Right renal cortex interstitium (tissue), 3 donors: ENCODE measurements around the gene NEUROG2. TPM values are rescaled to one million over a fixed set of nuclear protein-coding genes. Genes with fewer than 3 reads are reported as not detected.

Experiments used
- DNase-seq, 3 donors: peaks; one replicate each; pipeline ENCODE4 v3.0.0-alpha.2; 2013; ENCODE audit warnings: low read depth in 3 of 3, low spot score in 2 of 3
- polyA plus RNA-seq, 3 donors: library from polyadenylated mRNA; unstranded; fragments of 120-200 nt; gene quantifications; one replicate each; pipeline ENCODE4 v1.2.1, GENCODE V29; 2013; ENCODE audit not compliant: insufficient read length in 3 of 3

NEUROG2 gene
- polyA plus RNA-seq, 3 donors = not detected

DNA sequence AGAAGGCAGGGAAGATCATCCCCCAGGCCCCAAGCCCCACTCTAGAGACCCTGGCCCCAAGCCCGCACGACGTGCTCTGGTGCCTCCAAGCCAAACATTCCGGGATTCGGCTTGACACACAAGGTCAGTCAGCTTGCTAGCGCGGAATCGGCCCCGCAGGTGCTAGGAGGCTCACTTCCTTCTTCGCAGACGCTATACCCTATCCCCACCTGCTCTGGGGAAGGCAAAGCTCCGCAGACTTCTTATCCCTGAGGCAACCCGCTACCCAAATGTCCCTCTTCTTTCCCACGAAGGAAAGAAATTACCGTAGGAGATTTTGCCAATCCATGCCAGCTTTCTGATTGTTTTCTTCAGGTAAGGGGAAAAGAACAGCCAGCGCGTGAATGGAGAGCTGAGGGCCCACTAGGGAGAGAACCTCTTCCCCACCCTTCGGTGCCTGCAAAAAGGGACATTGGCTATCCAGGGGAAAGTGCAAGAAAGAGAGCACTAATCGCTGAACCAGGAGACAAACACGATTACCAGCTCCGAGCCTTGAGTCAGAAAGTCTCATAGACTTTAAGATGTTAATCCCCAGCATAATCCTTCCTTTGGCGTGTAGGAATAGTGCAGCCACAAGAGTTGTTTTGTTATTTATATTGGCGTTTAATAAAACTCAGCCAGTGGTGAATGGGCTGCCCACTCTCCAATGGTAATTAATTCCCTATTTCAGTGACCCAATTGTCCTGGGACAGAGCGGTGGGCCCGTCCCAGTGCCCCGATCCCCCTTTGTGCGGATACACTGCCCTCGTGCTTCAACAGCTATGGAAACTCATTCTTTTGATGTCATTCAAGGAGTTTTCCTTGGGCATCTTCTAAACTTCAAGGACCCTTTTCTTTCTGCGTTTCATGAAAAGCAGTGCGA is 5.4 kb upstream of the NEUROG2 start:
- DNase-seq = no peak

DNA sequence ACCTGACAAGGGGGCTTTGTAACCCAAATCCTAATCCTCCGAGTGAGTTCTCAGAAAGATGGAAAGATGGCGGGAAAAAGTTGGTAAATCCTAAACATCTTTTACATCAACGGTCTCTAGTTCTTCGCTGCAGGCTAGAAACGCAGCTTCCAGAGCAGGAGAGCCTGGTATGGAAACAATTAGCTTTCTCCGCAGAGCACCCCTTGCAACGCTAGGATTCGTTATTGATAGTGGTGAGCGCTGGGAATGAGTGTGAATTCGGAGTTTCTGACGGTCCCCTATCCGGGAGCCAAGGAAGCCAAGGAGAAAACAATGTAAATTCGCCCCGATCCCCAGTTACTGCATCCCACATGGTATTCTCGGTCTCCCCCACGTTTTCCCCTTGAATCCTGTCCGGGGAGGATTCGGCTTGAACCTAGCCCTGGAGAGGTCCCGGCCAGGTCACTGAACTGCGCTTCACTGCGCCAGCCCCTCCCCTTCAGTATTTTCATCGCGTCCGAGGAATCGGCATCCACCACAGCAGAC is 4.7 kb upstream of the NEUROG2 start:
- no peak for DNase-seq

DNA sequence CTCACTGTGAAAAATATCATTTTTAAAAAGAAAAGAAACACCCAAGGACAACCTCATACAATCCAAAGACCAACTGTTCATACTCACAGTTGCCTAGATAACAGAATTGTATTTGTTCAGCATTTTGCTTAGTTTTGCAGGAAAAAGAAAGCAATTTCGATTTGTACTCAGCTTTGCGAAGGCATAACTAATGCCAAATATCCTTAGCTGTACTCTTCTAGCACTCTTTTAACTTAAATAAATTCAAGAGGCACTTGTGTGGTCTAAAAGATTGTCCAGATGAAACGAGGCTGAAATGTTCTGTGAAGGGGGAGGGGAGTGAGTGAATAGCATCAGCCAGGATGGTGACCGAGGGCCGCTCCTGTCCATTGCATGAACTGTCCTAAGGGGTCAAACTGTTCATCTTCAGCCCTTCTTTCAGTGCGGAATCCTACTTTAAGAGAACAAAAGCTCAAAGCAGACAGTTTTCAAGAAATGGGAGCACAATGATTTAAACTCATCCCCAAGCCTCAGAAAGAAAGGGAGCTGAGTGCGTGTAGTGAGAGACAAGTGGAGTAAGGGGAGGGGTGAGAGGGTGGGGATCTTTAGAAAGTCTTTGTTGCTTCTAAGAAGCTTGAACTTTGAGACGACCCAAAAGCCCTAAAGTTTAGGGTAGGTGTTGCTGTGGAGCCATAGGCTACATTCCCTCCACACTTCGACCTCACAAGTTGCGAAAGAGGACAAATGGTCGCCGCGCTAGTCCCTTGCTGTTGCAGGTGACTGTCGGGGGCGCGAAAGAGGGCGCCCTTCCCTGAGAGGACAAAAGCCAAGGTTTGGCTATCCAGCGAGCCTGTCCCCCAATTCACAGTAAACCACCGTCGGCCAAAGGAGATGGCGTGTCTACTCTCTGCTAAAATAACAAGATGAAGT is 4.0 kb upstream of the NEUROG2 start:
- DNase-seq = no peak

DNA sequence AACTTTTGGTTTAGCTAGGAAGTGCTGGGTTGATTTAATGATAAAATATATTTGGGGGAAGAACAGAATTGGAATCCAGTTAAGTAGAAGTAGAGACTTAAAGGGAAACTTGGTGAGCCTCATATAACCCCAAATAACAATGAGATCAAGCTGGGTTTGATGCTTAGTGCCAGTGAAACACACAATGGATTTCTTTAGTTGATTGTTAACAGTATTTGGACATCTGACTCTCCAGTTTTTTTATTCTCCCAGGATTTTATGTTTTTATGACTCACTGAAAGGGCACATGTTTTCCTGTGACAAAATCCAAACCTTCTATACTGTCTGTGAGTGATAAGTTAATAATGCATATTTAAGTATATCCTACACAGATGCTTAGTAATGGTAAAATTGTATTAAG is 2.7 kb upstream of the NEUROG2 start:
- no peak for DNase-seq

DNA sequence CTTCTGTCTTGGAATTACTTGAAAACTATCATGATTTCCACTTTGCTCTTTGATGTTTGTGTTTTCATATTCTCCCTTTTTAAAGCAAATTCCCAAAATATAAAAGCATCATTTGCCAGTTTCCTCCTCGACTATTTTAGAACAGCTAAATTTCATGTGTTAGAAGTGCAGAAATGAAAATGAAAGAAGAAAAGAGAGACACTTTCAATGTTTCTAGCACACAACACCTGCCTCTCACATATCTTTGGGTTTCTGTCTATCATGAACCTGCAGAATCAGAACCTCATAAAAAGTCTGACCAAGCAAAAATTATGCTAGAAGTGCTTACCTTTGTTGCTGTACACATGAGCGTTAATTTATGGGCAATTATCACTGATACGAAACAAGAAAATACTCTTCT is 1.9 kb upstream of the NEUROG2 start:
- no peak for DNase-seq

DNA sequence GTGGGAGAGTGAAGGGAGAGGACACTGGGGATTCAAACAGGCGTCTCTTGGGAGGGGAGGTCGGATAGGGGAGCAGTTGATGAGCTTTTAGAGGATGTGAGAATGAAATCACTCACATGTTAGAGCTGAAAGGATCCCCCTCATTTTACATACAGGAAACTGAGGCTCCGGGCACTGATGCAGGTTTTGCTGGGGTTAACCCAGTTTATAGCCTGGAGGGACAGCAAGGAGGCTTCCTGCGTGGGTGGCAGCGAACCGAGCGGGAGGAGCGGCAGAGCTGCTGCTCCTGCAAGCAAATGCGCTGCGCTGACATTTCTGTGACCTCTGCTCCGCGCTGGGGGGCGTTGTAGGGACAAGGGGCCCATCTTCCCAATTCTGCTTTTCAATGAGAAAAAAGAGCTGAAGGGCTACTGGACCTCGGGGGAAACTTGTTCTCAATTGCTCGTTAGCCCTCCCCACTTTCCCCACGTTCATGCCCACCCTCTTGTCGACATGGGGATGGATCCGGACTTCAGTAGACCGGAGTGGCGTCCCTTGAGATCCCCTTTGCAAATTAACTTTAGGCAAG is 1.2 kb upstream of the NEUROG2 start:
- DNase-seq = no peak

DNA sequence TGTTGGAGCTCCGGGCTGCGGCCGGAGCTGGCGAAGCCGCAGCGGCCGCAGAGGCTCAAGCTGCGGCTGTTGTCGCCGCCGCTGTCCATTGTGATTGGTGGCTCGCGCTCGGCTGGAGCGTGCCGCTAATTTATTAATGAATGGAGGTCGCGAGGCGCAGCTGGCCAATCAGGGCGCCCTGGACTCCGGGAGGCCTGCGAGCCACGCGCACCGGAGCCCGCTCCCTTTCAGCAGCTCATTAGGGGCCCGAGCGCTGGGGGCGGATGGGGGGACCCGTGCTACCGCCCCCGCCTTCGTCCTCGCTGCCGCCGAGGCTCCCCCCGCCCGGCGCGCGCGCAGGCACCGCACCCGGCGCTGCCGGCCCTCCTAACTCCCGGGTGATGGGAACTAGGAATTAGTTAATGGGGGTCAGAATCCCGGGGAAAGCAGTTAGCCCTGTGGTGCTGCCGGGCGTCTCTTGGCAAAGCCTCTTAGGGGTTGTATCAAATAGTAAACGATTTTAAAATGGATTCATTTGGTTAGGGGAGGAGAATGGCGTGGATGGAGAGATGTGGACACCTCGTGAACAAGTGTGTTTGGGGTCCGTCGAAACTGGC is 589 bp upstream of the NEUROG2 start:
- no peak for DNase-seq

DNA sequence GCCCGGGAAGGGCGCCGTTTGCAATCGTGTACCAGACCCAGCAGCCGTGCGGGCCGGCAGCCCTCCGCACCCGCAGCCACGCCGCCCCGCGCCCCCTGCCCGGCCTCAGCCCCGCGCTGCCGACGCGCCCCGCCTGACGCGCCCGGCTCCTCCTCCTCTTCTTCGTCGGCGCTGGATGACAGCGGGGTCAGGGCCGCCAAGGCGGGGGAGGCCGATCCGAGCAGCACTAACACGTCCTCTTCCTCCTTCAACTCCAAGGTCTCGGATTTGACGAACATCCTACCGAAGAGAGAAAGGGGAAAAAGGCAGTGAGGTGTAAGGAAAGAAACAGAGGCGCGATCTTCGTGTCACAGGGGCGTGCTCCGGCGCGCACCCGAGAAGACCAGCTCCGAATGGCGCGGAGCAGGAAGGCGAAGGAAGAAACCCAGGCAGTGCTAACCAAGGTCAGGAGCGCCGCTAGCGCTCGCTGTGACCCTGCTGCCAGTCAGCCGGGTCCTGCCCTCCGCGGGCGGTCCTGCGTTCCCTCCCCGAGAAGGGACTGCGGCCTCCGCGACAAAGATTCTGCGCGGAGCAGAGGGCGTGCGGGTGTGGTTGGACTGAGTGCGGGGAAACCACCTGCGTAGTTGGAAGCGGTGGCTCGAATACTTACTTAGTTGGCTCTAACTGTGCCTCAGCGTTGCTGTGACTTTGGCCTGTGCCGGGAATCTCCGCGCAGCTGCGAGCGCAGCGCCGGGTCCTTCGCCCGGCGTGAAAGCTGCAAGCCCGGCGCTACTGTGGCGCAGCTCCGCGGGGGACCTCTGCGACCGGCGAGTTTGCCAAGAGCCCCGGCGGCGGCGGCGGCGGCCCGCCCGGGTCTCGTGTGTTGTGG is 548 bp downstream of the NEUROG2 start:
- no peak for DNase-seq

DNA sequence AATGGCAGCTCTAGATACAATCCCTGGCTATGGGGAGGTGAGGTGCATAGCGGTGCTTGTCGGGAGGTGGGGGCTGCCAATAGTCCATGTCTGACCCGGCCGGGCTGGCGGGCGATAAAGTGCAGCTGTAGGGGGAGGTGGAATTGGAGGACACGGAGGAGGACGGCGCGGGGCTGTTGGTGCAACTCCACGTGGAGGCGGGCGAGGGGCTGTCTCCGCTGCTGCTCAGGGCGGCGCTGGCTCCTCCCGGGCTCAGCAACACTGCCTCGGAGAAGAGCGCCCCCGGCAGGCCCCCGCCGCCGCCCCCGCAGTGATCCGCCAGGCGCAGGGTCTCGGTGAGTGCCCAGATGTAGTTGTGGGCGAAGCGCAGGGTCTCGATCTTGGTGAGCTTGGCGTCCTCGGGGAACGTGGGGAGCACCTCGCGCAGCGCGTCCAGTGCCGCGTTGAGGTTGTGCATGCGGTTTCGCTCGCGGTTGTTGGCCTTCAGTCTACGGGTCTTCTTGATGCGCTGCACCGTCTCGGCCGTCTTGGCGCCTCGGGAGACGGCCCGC is 1.3 kb downstream of the NEUROG2 start:
- no peak for DNase-seq

DNA sequence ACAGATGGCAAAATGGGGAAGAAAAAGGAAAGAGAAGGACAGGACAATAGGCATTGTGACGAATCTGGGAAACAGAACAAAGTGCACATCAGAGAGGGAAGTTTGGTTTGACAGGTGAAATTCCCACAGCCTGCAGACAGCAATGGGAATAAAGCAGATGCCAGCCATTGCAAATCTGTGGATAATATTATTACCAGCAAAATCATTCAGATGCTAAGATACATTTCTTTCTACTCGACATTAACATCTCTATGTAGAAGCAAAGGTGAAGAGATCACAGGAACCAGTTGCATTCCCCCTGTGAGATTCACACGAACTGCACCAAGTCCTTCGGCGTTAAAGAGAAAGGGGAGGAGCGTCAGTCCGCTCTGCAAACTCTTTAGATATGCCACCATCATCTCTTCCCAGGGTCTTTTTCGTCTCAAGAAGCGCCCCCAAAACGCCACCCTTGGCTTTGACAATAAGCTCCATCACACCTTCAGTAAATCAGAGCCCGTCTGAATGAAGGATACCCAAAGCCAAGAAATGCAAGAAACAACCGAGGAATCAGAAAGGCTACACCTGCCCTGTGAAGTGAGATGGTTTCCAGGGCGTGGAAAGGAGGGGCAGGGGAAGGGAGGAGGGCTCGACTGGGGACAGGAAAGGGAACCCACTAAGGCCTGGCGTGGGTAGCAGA is 1.9 kb downstream of the NEUROG2 start:
- no peak for DNase-seq

DNA sequence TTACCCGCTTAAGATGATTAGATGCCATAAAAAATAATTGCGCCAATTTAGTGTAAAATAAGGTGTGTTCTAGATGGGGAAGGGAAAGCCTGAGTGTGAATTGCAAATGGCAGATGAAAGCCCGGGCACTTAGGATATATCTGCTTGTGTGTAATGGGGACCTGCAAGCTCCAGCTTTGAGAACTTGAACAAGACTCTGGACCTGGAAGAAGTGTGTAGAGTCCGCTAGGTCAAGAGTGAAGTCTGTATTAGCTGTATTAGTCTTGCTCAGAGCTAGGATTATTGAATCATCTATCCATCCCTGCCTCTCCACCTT is 4.2 kb downstream of the NEUROG2 start:
- DNase-seq = no peak

DNA sequence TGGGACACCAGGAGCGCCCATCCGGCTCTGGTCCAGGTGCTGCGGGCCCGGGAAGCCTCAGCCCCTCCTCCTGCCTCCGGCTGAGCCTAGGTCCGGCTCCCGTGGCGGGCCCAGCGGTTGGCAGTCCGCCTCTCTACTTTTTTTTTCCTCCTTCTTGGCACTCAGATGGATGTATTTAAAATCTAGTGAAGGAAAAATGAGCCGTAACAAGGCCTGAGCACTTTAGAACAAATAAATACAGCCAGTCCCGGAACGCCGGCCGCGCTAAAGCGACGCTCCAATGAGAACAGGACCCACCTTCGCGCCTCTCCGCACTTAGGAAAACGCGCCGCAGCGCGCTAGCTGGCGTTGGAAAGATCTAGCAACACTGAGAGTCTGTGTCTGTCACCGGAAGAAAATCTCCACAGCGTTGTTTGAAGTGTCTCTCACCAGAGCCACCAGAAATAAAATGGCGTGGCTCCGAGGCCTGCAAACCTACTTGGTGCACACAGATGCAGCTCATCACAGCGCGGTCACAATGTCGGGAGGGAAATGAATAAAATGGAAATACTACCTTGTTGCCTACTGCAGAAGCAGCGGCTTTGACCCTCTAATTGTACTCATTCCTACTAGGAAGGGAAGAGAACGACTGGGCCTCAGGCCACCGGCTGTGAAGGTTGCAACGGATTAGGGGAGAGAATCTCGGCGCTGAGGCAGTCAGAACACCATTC is 4.7 kb downstream of the NEUROG2 start:
- DNase-seq = no peak

DNA sequence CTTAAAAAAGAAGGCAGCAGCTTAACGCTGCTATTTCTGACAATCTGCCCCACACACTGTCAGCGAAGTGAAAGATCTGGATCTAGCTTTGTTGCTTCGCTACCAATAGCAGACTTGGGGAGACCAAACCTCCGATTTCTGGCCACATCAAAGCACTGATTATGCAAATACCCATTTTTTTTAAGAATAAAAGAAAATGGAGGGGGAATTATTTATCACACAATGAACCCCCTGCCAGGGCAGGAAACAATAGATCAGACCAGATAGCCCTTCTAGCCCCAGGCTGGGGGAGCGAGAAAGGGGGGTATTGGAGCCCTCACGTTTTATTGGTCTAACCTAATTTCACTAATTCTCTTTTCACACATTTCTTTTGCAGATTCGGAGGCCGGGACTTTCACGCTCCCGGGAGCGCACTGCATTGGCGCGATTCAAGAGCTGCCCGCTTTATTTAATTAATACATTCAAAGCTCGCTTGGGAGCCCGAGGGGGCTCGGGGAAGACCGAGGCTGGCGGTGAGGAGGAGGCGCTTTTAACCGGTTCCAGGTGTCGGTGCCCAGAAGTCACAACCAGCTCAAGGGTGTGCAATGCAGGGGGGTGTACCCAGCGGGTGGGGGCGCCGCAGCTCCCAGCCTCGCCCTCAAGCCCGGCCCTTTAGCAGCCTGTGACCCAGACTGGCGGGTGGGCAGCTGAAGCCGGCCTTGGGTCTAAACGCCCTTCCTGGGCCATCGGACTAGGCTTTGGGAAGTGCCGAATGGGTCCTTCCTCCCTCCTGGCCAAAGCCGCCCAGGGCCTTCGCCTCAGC is 5.5 kb downstream of the NEUROG2 start:
- no peak for DNase-seq

DNA sequence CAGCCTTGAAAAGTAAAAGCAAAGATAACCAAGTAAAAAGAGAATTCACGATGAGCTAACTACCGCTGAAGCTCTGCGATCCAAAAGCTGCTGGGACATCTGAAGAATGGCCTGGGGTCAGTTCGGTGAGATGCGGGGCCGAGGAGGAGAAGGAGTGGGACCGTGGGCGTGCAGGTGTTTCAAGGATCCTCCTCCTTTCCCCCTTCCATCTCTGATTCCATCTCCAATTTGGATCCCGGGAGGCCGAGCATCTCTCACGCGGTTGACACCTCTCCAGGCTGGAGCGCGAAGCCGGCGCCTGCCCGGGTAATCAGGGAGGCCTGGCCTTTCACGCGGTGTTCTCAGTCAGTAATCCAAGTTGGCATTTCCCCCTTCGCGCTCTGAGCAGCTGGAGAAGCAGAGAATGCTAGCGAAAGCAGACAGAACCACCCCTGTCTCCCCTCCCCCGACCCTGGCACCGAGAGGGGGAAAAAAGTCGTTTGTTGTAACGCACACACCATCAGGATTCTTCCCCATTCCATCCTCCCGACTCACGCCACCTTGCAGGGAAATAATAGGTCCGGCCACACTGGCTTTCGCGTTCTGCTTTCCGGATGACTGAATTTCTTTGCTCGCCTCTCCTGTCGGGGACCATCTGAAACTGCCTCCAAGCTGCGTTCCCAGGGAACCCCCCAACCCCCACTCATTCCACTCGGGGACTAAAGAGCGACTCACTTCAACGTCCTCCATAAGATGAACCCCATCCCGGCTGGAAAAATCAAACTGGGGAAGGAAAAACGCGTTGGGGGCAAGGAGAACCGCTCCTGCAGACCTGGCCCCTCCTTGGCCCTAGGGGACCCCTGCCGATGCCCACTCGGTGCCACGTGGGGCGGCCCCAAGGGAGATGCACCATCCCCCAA is 6.5 kb downstream of the NEUROG2 start:
- DNase-seq = no peak

DNA sequence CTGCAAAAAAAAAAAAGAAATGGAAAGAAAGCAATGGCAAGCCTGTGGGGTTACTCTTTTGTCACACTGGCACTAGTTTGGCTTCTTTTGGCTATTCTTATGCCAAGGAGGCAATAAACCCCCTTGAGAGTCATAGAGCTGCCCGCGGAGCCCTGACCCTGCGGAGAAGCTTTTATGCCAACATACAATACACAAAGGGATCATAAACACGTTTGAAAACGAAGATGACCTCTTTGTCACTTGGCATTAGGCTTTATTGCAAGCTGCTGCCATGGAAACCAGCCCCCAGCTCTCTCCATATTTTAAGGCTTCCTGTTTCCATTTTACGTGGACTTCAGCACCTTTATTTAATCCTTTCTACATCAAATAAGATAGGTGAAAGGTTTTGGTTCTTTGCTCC is 7.6 kb downstream of the NEUROG2 start:
- DNase-seq = no peak

DNA sequence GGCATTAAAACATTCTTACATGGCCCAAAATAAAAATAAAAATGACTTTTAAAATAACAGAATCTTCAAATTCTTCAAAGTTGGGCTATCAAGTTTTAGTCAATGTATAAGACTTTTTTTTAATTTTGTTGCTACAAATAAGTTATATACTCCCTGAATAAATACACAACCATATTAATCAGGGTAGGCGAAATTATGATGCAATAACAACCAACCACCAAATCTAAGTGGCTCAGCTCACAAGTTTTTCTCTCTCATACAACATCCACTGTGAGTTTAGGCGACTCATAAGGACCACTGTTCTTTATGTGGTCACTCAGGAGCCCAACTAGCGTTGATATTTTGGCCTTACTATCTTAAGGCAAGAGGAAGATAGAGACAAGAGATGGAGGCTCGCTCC is 11.2 kb downstream of the NEUROG2 start:
- DNase-seq = no peak

DNA sequence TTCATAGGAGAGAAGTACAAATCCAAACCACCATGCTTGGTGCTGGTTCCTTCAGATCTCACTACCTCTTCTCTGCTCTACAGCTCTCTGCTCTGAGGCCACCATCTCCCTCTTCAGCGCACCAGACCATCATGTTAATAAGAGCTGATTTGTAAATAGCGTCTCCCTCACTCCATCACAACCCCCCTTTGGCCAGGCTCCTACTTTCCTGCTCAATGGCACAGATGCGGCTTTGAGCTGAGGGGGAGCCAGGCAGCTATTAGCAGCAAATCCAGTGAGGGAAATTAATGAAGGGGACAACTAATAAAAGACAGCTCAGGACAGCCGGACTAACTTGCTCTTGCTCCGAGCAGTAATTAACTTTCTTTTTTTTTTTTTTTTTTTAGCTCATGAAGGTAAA is 13.1 kb downstream of the NEUROG2 start:
- no peak for DNase-seq
